Right atrium auricular region (tissue), 2 donors: ENCODE measurements around the gene REPS2. TPM values are rescaled to one million over a fixed set of nuclear protein-coding genes. Genes with fewer than 3 reads are reported as not detected.

ENCODE experiments used
- DNase-seq: peaks from one replicate; pipeline ENCODE4 v3.0.0-alpha.2; 2019; ENCODE audit warnings: low spot score
- H3K27ac ChIP-seq, 2 donors: fragments of 200-600 bp; sonication (generic); 1 replicate in 1 of 2; 2 replicates in 1 of 2; pipeline ENCODE4 v1.5.1; 2016 to 2019
- H3K27me3 ChIP-seq, 2 donors: fragments of 200-600 bp; sonication (generic); one replicate each; pipeline versions ENCODE4 v1.5.1 to v1.6.0; 2017 to 2019
- H3K36me3 ChIP-seq: fragments of 200-600 bp; sonication (generic); one replicate; pipeline ENCODE4 v1.5.1; 2016
- H3K4me1 ChIP-seq, 2 donors: fragments of 200-600 bp; sonication (generic); one replicate each; pipeline versions ENCODE4 v1.5.1 to v1.6.0; 2017 to 2019
- H3K4me3 ChIP-seq, 2 donors: fragments of 200-600 bp; sonication (generic); 1 replicate in 1 of 2; 2 replicates in 1 of 2; pipeline ENCODE4 v1.5.1; 2017 to 2019; ENCODE audit warnings: mild to moderate bottlenecking in 1 of 2, moderate library complexity in 1 of 2
- H3K9me3 ChIP-seq, 2 donors: fragments of 200-600 bp; sonication (generic); one replicate each; pipeline ENCODE4 v1.5.1; 2019
- total RNA-seq, 2 donors: library from RNA; depleted of rRNA; stranded (reverse); fragments of >200 nt; gene quantifications; one replicate each; pipeline ENCODE4 v1.1.0, GENCODE V29; 2016
- TF ChIP-seq, protein P1 (sequence below), 2 donors: fragments of 200-600 bp; sonication (generic); IDR thresholded peaks; one replicate each; pipeline ENCODE4 v1.5.1; 2019; ENCODE audit warnings: antibody characterized with exemption in 2 of 2

REPS2 gene
- total RNA-seq, 2 donors from 2014 or later = 6.2 to 14.1 TPM

DNA sequence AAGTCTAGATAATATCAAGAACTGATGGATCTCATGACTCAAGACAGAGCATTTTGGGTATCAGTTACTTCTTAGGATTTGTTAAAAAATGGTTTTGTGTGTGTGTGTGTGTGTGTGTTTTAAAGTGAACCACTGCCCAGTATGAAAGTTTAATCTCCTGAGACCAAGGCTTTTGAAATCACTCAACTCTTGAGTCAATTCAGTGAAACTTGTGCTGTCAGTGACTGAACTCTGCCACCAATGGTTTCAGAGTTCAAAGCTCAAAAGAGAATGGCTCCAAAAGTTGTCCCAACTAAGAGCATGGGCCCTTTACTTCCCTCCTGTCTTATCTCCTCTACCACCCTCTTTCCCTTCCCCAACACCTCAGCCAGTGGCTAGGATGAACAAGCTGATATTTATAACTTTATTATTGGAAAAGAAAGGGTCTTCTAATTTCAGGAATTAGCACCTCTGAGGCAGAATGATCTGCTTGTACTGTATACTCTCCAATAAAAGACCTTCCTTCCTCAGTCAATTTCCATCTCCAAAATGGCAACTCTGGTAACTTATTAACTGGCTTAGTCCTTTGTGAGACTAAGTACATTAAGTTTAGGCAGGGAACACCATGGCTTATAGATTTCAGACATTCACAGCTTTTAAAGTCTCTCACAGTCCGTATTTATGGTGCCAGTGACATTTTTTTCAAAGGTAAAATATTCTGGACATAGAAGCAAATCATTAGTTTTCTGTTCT lies 152.2 kb downstream of the REPS2 start:
- H3K27me3 ChIP-seq = no peaks in the 10 kb centered on the region
- no peak overlapping the region for H3K27ac ChIP-seq
- no peaks in the 10 kb centered on the region for H3K4me1 ChIP-seq
- H3K9me3 ChIP-seq = no peaks in the 10 kb centered on the region
- no peaks in the 10 kb centered on the region for H3K36me3 ChIP-seq
- H3K4me3 ChIP-seq = no peak overlapping the region
- DNase-seq = no peak
- TF ChIP-seq, protein P1, sequence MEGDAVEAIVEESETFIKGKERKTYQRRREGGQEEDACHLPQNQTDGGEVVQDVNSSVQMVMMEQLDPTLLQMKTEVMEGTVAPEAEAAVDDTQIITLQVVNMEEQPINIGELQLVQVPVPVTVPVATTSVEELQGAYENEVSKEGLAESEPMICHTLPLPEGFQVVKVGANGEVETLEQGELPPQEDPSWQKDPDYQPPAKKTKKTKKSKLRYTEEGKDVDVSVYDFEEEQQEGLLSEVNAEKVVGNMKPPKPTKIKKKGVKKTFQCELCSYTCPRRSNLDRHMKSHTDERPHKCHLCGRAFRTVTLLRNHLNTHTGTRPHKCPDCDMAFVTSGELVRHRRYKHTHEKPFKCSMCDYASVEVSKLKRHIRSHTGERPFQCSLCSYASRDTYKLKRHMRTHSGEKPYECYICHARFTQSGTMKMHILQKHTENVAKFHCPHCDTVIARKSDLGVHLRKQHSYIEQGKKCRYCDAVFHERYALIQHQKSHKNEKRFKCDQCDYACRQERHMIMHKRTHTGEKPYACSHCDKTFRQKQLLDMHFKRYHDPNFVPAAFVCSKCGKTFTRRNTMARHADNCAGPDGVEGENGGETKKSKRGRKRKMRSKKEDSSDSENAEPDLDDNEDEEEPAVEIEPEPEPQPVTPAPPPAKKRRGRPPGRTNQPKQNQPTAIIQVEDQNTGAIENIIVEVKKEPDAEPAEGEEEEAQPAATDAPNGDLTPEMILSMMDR (IDR thresholded peaks at IDR 0.05) = no peak

DNA sequence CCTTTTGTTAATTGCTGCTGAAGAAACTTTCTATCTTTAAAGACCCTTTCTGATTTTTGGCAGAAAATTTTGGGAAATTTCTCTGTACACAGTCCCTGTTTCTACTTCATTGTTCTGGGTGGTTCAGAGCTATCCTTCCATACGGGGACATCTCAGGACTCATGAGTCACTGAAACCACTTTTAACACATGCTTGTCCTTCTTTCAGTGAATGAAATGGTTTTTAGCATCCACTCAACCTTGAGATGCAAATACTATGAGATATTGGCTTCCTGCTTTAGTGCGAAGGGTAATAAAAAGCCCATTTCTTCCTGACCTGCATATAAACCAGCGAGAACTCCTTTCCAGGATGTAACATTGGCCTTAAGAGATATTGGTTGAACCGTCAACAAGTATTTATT lies 158.0 kb downstream of the REPS2 start:
- no peak overlapping the region for H3K4me3 ChIP-seq
- no peak for DNase-seq
- no peak overlapping the region for H3K27ac ChIP-seq
- H3K36me3 ChIP-seq = no peaks in the 10 kb centered on the region
- no peaks in the 10 kb centered on the region for H3K9me3 ChIP-seq
- TF ChIP-seq, protein P1 (IDR thresholded peaks at IDR 0.05) = no peak
- H3K27me3 ChIP-seq = no peaks in the 10 kb centered on the region
- H3K4me1 ChIP-seq = no peaks in the 10 kb centered on the region

DNA sequence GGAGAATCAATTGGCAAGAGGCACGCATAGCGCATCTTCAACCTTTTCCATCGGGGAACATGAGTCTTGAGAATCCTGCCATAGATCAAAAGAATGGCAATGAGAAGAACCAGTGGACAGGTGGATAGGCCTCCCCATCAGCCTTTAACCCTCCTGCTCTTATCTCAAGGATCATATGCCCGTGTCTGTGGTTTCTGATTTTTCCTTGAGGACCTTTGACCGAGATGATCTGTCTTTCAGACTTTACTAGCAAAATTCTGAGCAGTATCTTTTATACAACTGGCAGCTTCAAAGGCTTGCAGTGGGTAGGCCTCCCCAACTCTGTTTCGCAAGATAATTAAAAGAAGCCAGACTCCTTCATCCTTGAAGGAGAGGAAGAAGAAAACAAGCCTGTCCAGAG lies 174.4 kb downstream of the REPS2 start:
- Histone ChIP-seq H3K36me3 (no peaks in the 10 kb centered on the region), H3K9me3 (no peaks in the 10 kb centered on the region), H3K27me3 (no peaks in the 10 kb centered on the region), H3K4me3 (no peak overlapping the region), H3K4me1 (no peaks in the 10 kb centered on the region), H3K27ac (no peak overlapping the region)
- DNase-seq = no peak
- TF ChIP-seq, protein P1 (IDR thresholded peaks at IDR 0.05) = no peak

DNA sequence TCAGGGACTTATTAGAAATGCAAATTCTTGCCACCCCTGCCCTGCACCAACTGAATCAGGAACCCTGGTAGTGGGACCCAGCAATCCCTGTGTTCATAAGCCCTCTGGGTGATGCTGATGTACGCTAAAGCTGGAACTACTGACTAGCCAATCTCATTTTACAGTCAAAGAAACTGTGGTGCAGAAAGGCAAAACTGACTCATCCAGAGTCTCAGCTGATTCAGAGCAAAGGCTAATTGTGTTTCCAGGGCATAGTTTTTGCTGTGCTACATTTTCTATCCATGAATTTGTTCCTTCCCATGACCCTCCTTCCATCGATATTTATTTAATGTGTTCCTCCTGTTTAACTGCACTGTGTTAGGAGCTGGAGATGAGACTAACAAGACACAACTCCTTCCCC lies 207.5 kb downstream of the REPS2 start:
- Histone ChIP-seq H3K9me3 (no peaks in the 10 kb centered on the region), H3K36me3 (no peaks in the 10 kb centered on the region), H3K4me3 (no peak overlapping the region), H3K27ac (no peak overlapping the region), H3K27me3 (no peaks in the 10 kb centered on the region), H3K4me1 (no peaks in the 10 kb centered on the region)
- TF ChIP-seq, protein P1 (IDR thresholded peaks at IDR 0.05) = no peak
- no peak for DNase-seq

DNA sequence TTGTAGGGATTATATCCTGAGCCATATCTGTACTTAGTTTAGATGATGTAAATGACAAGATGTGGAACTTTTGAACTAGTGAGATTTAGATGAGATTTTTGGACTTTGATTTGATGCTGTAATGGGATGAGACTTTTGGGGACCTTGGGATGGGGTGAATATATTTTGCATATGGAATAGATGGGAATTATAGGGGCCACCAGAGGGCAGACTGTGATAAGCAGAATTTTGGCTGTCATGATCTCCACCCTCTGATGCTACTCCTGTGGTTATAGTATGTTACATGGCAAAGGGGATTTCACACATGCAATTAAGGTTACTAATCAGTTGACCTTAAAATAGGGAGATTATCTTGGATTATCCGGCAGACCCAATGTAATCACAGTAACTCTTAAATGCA lies 214.5 kb downstream of the REPS2 start:
- Histone ChIP-seq H3K9me3 (peaks cover 0 to 58% of the 10 kb centered on the region in 2 donors), H3K4me1 (no peaks in the 10 kb centered on the region), H3K27me3 (no peaks in the 10 kb centered on the region), H3K36me3 (no peaks in the 10 kb centered on the region), H3K4me3 (no peak overlapping the region), H3K27ac (no peak overlapping the region)
- TF ChIP-seq, protein P1 (IDR thresholded peaks at IDR 0.05) = no peak
- no peak for DNase-seq

DNA sequence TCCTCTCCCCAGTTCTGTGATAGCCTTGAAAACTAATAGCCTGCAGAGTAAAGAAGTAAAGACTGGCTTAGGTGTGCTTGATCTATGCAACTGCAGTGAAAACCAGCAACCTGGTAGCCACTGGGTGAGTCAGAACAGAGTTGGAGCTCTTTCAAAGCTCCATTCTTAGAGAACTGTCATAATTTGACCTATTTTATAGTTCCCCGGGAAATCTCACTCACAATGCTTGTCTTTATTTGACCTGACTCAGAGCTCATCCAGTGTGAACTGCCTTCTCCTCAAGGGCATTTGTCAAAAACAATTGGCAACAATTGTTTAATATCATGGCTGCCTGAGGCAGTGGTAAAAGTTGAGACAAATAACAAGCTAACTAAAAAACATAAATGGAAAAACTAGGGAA lies 215.5 kb downstream of the REPS2 start:
- DNase-seq = no peak
- Histone ChIP-seq H3K4me3 (no peak overlapping the region), H3K27ac (no peak overlapping the region), H3K36me3 (no peaks in the 10 kb centered on the region), H3K27me3 (no peaks in the 10 kb centered on the region), H3K9me3 (peaks cover 0 to 58% of the 10 kb centered on the region in 2 donors), H3K4me1 (no peaks in the 10 kb centered on the region)
- TF ChIP-seq, protein P1 (IDR thresholded peaks at IDR 0.05) = no peak
